OCI-LY1 (cell line): Measurements from ENCODE around the gene PPP1R12B.
A peak's percentile ranks its signal among the peaks of the same experiment; 100 is the strongest.
"Not testable (repeated sequence)": the region's sequence is repeated elsewhere in the genome, so short reads cannot be mapped to it uniquely, and the experiment has no call there.

ENCODE experiments used
- H2AFZ ChIP-seq: fragments of 200-600 bp; sonication (generic), shearing (Covaris generic); 2 replicates; pipeline ENCODE4 v1.6.0; 2014; ENCODE audit warnings: antibody characterized with exemption, mild to moderate bottlenecking, low read length
- H3F3A ChIP-seq: fragments of 200-600 bp; sonication (generic), shearing (Covaris generic); 2 replicates; pipeline ENCODE4 v1.6.0; 2014; ENCODE audit warnings: mild to moderate bottlenecking, antibody characterized with exemption, low read length, moderate library complexity; ENCODE audit not compliant: insufficient read depth
- H3K27ac ChIP-seq: fragments of 200-600 bp; sonication (generic); 2 replicates; pipeline ENCODE4 v1.5.1; 2014; ENCODE audit warnings: low read length, mixed run types, mild to moderate bottlenecking, low read depth; ENCODE audit not compliant: poor library complexity, severe bottlenecking
- H3K27me3 ChIP-seq: fragments of 200-600 bp; sonication (generic); 2 replicates; pipeline ENCODE4 v1.6.0; 2014; ENCODE audit warnings: antibody characterized with exemption, mild to moderate bottlenecking, low read length, moderate library complexity; ENCODE audit not compliant: insufficient read depth
- H3K36me3 ChIP-seq: fragments of 200-600 bp; sonication (generic); 2 replicates; pipeline ENCODE4 v1.6.1; 2014; ENCODE audit warnings: mild to moderate bottlenecking, antibody characterized with exemption, low read length, moderate library complexity, mixed read lengths; ENCODE audit not compliant: insufficient read depth
- H3K4me1 ChIP-seq: fragments of 200-600 bp; sonication (generic); 2 replicates; pipeline ENCODE4 v1.5.1; 2014; ENCODE audit warnings: mild to moderate bottlenecking, low read length, moderate library complexity; ENCODE audit not compliant: insufficient read depth, severe bottlenecking
- H3K4me2 ChIP-seq: fragments of 200-600 bp; sonication (generic), shearing (Covaris generic); 2 replicates; pipeline ENCODE4 v1.6.1; 2014; ENCODE audit warnings: low read length
- H3K4me3 ChIP-seq: fragments of 200-600 bp; sonication (generic); 2 replicates; pipeline ENCODE4 v1.5.1; 2014; ENCODE audit warnings: low read length, low read depth, mild to moderate bottlenecking, mixed read lengths; ENCODE audit not compliant: poor library complexity, severe bottlenecking
- H3K79me2 ChIP-seq: fragments of 200-600 bp; shearing (Covaris generic); 2 replicates; pipeline ENCODE4 v1.6.1; 2016; ENCODE audit warnings: mixed run types, low read length, mixed read lengths; ENCODE audit not compliant: insufficient read depth
- H3K9ac ChIP-seq: fragments of 200-600 bp; sonication (generic), shearing (Covaris generic); 2 replicates; pipeline ENCODE4 v1.6.1; 2014; ENCODE audit warnings: mild to moderate bottlenecking, low read length, mixed read lengths
- H3K9me2 ChIP-seq: fragments of 200-600 bp; sonication (generic), shearing (Covaris generic); 2 replicates; pipeline ENCODE4 v1.6.1; 2014; ENCODE audit warnings: low read depth, mild to moderate bottlenecking, low read length, mixed read lengths
- H3K9me3 ChIP-seq: fragments of 200-600 bp; shearing (Covaris generic); 2 replicates; pipeline ENCODE4 v1.6.1; 2014; ENCODE audit warnings: low read length, mixed read lengths
- H4K20me1 ChIP-seq: fragments of 200-600 bp; sonication (generic), shearing (Covaris generic); 2 replicates; pipeline ENCODE4 v1.6.0; 2016; ENCODE audit warnings: mild to moderate bottlenecking, low read length; ENCODE audit not compliant: insufficient read depth
- EZH2 ChIP-seq: fragments of 200-600 bp; sonication (generic), shearing (Covaris generic); IDR thresholded peaks from 2 replicates; pipeline ENCODE4 v1.8.0; 2017; ENCODE audit warnings: borderline replicate concordance, mixed run types, mild to moderate bottlenecking, antibody characterized with exemption, low read length, moderate library complexity, mixed read lengths
- TF ChIP-seq, protein P1 (sequence below): fragments of 200-600 bp; sonication (generic), shearing (Covaris generic); IDR thresholded peaks from 2 replicates; pipeline ENCODE4 v1.5.1; 2017; ENCODE audit warnings: mild to moderate bottlenecking, antibody characterized with exemption, low read length, moderate library complexity, mixed read lengths

Gene PPP1R12B

DNA sequence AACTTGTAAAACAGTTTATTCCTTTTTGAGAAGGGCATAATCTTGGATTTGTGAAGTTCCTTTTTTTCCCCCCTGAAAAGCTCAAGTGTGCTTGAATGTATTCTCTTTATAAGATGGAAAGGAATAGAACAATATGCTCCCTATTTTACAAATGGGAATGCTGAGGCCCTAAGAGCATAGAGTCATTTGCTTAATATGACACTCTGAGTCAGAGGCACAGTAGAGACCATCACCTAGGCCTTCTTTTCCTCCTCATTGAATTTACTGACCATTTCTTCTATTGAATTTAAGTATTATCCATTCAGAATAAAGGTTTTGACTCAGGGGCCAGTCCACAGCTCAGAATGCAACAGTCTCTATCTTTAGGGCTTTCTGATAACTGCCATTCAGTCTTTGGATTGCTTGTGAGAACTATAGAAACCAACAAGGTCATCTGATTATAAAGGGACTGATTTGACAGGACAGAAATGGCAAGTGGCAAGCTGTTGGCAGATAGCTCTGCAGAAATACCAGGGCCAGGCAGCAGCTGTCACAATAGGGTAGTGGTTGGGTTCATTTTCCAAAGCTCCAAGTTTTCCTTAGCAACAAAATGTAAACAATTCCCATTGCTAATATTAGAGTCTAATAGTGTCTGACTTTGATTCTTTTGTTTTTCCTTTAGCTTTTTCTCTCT is 111.1 kb downstream of the PPP1R12B start:
- H3K27ac ChIP-seq, H3K9me2 ChIP-seq, H3F3A ChIP-seq, H3K4me3 ChIP-seq, H3K9ac ChIP-seq, H3K9me3 ChIP-seq, H4K20me1 ChIP-seq, H3K36me3 ChIP-seq, H3K4me1 ChIP-seq, H3K27me3 ChIP-seq, H3K4me2 ChIP-seq, H3K79me2 ChIP-seq, H2AFZ ChIP-seq: not testable (repeated sequence)

DNA sequence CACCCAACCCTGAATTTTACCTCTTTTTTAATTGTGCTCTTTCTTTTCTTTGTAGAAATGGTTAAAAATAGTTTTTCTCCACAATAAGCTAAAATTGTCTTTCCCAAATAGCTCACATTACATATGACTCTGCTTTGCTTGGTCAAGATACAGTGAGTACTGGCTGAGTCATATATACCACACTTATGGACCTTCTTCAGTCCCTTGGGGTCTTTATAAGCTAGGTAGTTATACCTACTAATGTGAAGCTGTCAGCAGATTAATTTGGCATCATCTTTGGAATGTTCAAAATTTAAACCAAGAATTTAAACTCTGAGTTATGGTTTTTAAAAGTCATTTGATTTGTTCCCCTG is 111.6 kb downstream of the PPP1R12B start:
- not testable (repeated sequence) for H3F3A ChIP-seq, H3K36me3 ChIP-seq, H2AFZ ChIP-seq, H3K79me2 ChIP-seq, H3K4me1 ChIP-seq, H3K9me2 ChIP-seq, H3K4me3 ChIP-seq, H3K9ac ChIP-seq, H3K4me2 ChIP-seq, H3K27me3 ChIP-seq, H3K9me3 ChIP-seq, H4K20me1 ChIP-seq, H3K27ac ChIP-seq

DNA sequence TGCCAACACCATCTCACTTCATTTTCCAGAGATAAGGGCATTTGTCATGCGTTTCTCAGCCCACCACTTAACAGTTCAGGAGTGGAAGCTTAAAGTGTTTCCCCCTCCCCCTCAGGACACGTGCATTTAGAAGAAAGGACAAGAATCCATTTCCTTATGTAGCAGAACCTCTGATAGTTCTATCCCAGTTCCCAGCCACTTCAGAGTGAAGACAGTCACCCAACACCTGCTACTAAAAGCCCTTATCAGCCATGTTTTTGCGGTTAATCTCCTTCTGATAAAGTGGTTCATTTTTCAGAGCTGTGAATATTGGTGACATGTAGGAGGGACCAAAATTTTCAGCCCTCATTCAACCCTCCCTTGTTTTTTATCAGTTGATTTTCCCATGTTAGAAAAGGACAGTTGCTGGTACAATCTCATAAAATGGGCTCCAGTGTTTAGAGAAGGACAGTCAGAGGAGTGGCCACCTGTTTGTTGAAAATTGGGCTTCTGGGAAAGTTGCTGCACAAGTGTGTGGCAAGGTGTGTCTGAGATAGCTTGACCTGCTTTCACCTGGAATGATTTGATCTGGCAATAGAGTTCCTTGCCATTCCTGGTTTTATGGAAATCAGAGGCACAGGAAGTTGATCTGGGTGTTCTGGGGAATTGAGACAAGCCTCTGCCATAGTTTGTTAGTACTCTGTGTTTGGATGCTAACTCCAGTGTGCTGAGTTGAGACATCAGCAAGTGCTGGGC is 114.0 kb downstream of the PPP1R12B start:
- H3F3A ChIP-seq = no peaks in the 10 kb centered on the region
- no peak overlapping the region for H3K4me3 ChIP-seq
- TF ChIP-seq EZH2 = no peak
- TF ChIP-seq, protein P1, sequence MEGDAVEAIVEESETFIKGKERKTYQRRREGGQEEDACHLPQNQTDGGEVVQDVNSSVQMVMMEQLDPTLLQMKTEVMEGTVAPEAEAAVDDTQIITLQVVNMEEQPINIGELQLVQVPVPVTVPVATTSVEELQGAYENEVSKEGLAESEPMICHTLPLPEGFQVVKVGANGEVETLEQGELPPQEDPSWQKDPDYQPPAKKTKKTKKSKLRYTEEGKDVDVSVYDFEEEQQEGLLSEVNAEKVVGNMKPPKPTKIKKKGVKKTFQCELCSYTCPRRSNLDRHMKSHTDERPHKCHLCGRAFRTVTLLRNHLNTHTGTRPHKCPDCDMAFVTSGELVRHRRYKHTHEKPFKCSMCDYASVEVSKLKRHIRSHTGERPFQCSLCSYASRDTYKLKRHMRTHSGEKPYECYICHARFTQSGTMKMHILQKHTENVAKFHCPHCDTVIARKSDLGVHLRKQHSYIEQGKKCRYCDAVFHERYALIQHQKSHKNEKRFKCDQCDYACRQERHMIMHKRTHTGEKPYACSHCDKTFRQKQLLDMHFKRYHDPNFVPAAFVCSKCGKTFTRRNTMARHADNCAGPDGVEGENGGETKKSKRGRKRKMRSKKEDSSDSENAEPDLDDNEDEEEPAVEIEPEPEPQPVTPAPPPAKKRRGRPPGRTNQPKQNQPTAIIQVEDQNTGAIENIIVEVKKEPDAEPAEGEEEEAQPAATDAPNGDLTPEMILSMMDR = no peak
- H3K9ac ChIP-seq = no peak overlapping the region
- no peaks in the 10 kb centered on the region for H3K9me3 ChIP-seq
- H4K20me1 ChIP-seq = no peaks in the 10 kb centered on the region
- no peak overlapping the region for H2AFZ ChIP-seq
- no peaks in the 10 kb centered on the region for H3K27me3 ChIP-seq
- no peak overlapping the region for H3K4me2 ChIP-seq
- H3K79me2 ChIP-seq = no peaks in the 10 kb centered on the region
- no peaks in the 10 kb centered on the region for H3K4me1 ChIP-seq
- no peaks in the 10 kb centered on the region for H3K36me3 ChIP-seq
- H3K27ac ChIP-seq = no peak overlapping the region
- no peaks in the 10 kb centered on the region for H3K9me2 ChIP-seq

DNA sequence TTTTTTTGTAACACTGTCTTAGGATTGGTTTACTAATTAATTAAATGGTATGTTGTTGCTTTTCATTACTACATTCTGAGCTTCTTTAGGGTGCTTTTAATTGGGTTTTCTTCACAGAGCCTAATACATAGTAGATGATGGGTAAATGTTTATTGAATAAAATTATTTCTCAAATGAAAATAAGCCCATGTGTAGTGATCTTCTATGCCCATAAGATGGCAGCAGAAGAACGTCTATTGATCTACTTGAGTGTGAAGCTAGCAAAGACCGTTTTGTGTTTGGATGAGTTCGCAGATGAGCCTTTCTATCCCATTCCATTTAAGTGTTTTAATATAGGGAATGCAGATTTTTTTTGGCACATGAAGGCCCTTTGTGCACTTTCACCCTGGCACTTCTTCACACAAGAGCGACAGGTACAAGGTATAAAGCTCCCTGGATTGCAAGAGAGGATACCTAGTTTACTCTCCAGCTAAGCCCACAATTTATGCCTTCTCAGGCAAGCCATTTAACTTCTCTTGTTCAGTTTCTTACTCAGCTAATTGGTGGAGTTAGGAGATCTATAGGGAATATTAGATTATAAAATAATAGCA is 115.7 kb downstream of the PPP1R12B start:
- not testable (repeated sequence) for H3K4me1 ChIP-seq, H3F3A ChIP-seq, H3K27ac ChIP-seq, H3K9me2 ChIP-seq, H3K36me3 ChIP-seq, H3K9me3 ChIP-seq, H3K27me3 ChIP-seq, H3K9ac ChIP-seq, H3K4me3 ChIP-seq, H3K4me2 ChIP-seq, H2AFZ ChIP-seq, H4K20me1 ChIP-seq, H3K79me2 ChIP-seq
- TF ChIP-seq, protein P1 = peak; percentile 52

DNA sequence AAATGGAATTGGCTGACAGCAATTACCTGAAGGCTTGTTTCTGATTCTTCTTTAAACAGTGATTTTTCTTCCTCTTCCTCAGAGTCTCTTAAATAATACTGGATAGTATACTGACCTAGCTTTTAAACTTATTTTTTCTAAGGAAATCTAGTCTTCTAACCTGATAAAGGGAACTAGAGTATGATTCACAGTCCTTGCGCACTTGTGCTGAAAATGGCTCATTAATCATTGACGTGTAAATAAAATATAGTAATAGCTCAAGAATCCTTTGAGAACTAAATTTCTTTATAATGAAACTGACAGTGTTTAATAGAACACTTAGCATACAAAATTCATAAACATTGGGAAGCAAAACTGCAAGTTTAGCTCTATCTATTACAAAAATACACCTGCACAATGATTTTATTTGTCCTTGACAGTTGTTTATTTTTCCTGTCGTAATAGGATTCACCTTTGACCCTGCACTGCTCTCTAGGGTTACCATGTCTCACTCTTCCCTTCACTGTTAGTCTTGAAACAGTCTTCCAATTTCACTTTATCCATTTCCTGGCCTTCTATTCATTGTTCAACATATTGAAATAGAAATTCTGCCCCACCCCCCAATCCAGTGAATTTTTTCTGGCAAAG is 117.3 kb downstream of the PPP1R12B start:
- not testable (repeated sequence) for H3K9me3 ChIP-seq, H3K4me1 ChIP-seq, H2AFZ ChIP-seq, H3K27ac ChIP-seq, H3K9me2 ChIP-seq, H3K4me2 ChIP-seq, H3K79me2 ChIP-seq, H4K20me1 ChIP-seq, H3K9ac ChIP-seq, H3K36me3 ChIP-seq, H3K27me3 ChIP-seq, H3K4me3 ChIP-seq, H3F3A ChIP-seq

DNA sequence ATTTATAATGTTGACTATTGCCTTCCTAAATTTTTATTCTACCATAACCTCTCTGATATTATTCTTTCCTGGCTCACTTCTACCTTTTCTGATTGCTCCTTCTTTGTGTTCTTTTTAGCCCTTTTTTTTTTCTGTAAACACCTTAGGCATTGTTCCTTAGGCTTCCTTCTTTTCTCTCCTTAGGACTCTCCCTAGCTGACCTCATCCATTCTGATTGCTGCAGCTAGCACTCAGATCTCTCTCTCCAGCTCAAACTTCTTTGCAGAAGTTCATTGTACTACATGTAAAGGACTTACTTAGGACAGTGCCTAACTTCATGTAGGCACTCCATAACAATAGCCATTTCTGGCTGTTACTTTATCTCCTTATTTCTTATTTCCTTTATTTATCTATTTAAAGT is 117.8 kb downstream of the PPP1R12B start:
- H3K36me3 ChIP-seq, H3K27me3 ChIP-seq, H3K9ac ChIP-seq, H3K79me2 ChIP-seq, H3K4me1 ChIP-seq, H3K27ac ChIP-seq, H4K20me1 ChIP-seq, H3K9me3 ChIP-seq, H3F3A ChIP-seq, H3K4me3 ChIP-seq, H3K9me2 ChIP-seq, H2AFZ ChIP-seq, H3K4me2 ChIP-seq: not testable (repeated sequence)
